ENCODE measurements around the gene THADA.

Gene THADA

DNA sequence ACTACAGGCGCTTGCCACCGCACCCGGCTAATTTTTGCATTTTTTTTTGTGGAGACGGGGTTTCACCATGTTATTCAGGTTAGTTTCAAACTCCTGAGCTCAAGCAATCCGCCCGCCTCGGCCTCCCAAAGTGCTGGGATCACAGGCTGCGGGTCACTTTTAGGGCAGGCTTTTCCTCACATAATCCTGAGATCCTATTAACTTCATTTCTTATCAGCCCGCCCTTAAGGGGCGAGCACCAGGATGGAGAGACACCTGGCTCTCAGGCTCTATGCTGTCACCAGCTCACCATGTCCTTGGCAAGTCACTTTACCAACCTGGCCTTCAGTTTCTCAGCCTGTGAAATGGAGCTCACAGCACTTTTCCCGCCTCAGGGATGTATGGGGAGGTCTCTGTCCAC lies 392.5 kb downstream of the THADA start:
- POLR2A ChIA-PET: interaction anchor here (1.8 kb wide), 1 partner anchor 25 kb away, joined by 4 read pairs; no protein-coding TSS in a partner anchor
- TF ChIP-seq, protein P1, sequence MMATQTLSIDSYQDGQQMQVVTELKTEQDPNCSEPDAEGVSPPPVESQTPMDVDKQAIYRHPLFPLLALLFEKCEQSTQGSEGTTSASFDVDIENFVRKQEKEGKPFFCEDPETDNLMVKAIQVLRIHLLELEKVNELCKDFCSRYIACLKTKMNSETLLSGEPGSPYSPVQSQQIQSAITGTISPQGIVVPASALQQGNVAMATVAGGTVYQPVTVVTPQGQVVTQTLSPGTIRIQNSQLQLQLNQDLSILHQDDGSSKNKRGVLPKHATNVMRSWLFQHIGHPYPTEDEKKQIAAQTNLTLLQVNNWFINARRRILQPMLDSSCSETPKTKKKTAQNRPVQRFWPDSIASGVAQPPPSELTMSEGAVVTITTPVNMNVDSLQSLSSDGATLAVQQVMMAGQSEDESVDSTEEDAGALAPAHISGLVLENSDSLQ (IDR thresholded peaks at IDR 0.05): no peak
- TF ChIP-seq TARDBP (IDR thresholded peaks at IDR 0.05): no peak
- TF ChIP-seq ELF4 (IDR thresholded peaks at IDR 0.05): no peak
- TF ChIP-seq ZNF384 (IDR thresholded peaks at IDR 0.05): no peak
- TF ChIP-seq FOXM1 (IDR thresholded peaks at IDR 0.05; ENCODE audit: borderline replicate concordance): no peak
- no peak for TF ChIP-seq SUZ12 (IDR thresholded peaks at IDR 0.05)
- CTCF ChIA-PET: no interaction called here
- DNase-seq (ENCODE audit: extremely low spot score): no peak

DNA sequence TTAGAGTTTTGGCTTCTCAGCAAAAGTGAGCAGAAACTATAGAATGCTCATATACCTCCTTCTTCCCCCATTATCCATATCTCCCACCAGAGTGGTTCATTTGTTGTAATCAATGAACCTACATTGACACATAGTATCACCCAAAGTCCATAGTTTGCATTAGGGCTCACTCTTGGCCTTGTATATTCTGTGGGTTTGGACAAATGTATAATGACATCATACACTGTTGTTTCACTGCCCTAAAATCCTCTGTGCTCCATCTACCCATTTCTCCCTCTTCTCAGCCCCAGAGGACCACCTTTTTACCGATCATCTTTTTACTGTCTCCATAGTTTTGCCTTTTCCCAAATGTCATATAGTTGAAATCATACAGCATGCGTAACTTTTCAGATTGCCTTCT lies 393.5 kb downstream of the THADA start:
- ChIA-PET CTCF (no interaction called here), POLR2A (no interaction called here)

DNA sequence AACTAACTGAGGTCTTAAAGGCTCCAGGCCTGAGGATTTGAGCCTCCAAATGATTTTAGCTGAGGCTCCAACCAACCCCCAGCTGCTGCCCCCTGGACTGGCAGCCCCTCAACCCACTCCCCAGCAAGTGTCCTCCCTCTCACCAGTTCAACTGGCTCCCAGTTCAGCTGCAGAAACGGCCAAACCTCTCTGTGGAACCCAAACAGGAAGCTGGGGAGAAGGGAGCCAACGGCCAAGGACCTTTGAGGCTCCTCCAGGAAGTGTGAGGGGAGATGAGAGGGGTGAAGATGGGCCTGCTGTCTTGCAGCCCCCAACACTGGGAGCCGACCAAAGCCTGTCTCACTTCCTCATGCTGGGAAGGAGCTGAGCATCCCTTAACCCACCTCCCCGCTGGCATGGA lies 394.3 kb downstream of the THADA start:
- POLR2A ChIA-PET: no interaction called here
- no peak for DNase-seq (ENCODE audit: extremely low spot score)
- TF ChIP-seq BHLHE40 (IDR thresholded peaks at IDR 0.05; ENCODE audit: borderline replicate concordance): no peak
- TF ChIP-seq TARDBP (IDR thresholded peaks at IDR 0.05): no peak
- no peak for TF ChIP-seq FOXK2 (IDR thresholded peaks at IDR 0.05)
- TF ChIP-seq SUZ12 (IDR thresholded peaks at IDR 0.05): no peak
- TF ChIP-seq CTBP1 (IDR thresholded peaks at IDR 0.05; ENCODE audit: borderline replicate concordance): no peak
- TF ChIP-seq, protein P1 (IDR thresholded peaks at IDR 0.05): no peak
- no peak for TF ChIP-seq FOXA1 (IDR thresholded peaks at IDR 0.05)
- no peak for TF ChIP-seq NFRKB (IDR thresholded peaks at IDR 0.05)
- TF ChIP-seq ELF4 (IDR thresholded peaks at IDR 0.05): no peak
- CTCF ChIA-PET: interaction anchor here (0.6 kb wide), 1 partner anchor 84 kb away, joined by 3 read pairs; no protein-coding TSS in a partner anchor

More for the DNA sequence above, 393.5 kb downstream of the THADA start:
- no peak for DNase-seq (ENCODE audit: extremely low spot score)
- TF ChIP-seq HDGF (IDR thresholded peaks at IDR 0.05; ENCODE audit: borderline replicate concordance) (no peak), LEF1 (IDR thresholded peaks at IDR 0.05; ENCODE audit: borderline replicate concordance) (no peak), CTBP1 (IDR thresholded peaks at IDR 0.05; ENCODE audit: borderline replicate concordance) (no peak), SUZ12 (IDR thresholded peaks at IDR 0.05) (no peak), ARNT (IDR thresholded peaks at IDR 0.05) (no peak), FOXK2 (IDR thresholded peaks at IDR 0.05) (no peak), ELF4 (IDR thresholded peaks at IDR 0.05) (no peak), NFRKB (IDR thresholded peaks at IDR 0.05) (no peak), TARDBP (IDR thresholded peaks at IDR 0.05) (no peak), FOXM1 (IDR thresholded peaks at IDR 0.05; ENCODE audit: borderline replicate concordance) (no peak), L3MBTL2 (conservative IDR thresholded peaks at IDR 0.05) (no peak), FOXA1 (IDR thresholded peaks at IDR 0.05) (no peak), ZNF384 (IDR thresholded peaks at IDR 0.05) (no peak), BHLHE40 (IDR thresholded peaks at IDR 0.05; ENCODE audit: borderline replicate concordance) (no peak), SP1 (IDR thresholded peaks at IDR 0.05) (no peak)
- TF ChIP-seq, protein P1 (IDR thresholded peaks at IDR 0.05): no peak

DNA sequence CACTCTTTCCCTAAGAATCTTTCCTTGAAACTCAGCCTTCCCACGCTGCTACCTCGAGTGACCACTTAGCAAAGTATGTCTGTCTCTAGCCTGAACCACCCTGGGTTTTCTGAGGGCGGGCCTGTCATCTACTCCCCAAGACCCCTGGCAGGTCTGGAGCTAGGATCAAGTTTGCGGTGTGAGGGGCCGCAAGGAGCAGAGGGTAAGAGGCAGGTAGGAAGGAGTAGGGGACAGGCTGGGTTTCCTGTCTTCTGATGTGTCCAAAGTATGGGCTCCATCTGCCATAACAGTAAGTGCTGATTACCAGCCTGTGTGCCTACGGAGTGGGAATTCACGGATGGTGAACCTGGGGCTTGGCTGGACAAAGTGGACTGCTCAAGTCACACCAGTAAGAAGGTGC lies 394.8 kb downstream of the THADA start:
- CTCF ChIA-PET: no interaction called here
- DNase-seq (ENCODE audit: extremely low spot score): no peak
- POLR2A ChIA-PET: no interaction called here
- no peak for TF ChIP-seq L3MBTL2 (conservative IDR thresholded peaks at IDR 0.05)
- no peak for TF ChIP-seq FOXM1 (IDR thresholded peaks at IDR 0.05; ENCODE audit: borderline replicate concordance)
- TF ChIP-seq ZNF384 (IDR thresholded peaks at IDR 0.05): no peak
- TF ChIP-seq HDGF (IDR thresholded peaks at IDR 0.05; ENCODE audit: borderline replicate concordance): no peak
- TF ChIP-seq LEF1 (IDR thresholded peaks at IDR 0.05; ENCODE audit: borderline replicate concordance): no peak
- TF ChIP-seq FOXK2 (IDR thresholded peaks at IDR 0.05): no peak
- TF ChIP-seq ELF4 (IDR thresholded peaks at IDR 0.05): no peak
- no peak for TF ChIP-seq NFRKB (IDR thresholded peaks at IDR 0.05)
- TF ChIP-seq BHLHE40 (IDR thresholded peaks at IDR 0.05; ENCODE audit: borderline replicate concordance): no peak
- no peak for TF ChIP-seq CTBP1 (IDR thresholded peaks at IDR 0.05; ENCODE audit: borderline replicate concordance)
- no peak for TF ChIP-seq TARDBP (IDR thresholded peaks at IDR 0.05)
- TF ChIP-seq, protein P1 (IDR thresholded peaks at IDR 0.05): no peak
- no peak for TF ChIP-seq FOXA1 (IDR thresholded peaks at IDR 0.05)
- no peak for TF ChIP-seq ARNT (IDR thresholded peaks at IDR 0.05)
- TF ChIP-seq SUZ12 (IDR thresholded peaks at IDR 0.05): no peak

DNA sequence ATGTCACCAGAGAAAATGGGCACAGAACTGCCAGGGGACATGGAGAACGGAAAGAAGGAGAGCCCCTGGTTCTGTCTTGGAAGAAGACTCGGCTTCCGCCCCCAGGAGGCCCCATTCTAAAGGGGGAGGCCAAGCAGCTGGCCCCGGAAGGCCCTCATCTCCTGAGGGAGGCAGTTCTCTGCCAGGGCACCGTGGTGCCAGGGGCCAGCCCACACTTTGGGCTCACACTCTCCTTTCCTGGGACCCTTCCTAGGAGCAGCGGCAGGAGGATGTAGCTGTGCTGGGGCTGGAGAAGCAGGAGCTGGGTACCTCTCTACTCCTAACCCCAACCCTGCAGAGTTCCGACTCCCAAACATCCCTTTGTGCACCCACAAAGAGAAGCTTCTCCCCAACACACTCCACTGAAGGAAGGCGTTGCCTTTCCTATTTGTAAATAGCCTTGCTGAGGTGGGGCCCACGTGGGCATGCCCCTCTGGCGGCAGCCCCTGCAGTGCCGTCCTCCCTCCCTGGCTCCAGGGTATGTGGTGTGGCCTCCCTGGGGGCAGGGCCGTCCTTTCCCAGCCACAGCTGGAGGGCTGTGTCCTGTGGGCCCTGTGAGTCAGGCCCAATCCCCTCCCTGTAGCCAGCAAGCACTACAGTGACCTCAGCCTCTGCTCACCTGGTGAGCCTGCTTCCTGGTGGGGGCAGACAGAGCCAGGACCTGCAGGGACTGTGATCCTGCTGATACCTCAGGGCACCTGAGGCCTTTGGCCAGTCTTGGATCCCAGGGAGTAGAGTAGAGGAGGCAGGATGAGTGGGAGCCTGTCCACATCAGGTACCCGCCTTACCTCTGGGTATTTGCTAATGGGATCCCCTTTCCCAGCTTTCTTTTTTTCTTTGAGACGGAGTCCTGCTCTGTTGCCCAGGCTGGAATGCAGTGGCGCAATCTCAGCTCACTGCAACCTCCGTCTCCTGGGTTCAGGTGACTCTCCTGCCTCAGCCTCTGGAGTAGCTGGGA lies 396.0 kb downstream of the THADA start:
- CTCF ChIA-PET: no interaction called here
- DNase-seq (ENCODE audit: extremely low spot score): no peak
- POLR2A ChIA-PET: no interaction called here
- TF ChIP-seq FOXA1 (IDR thresholded peaks at IDR 0.05): no peak
- TF ChIP-seq BHLHE40 (IDR thresholded peaks at IDR 0.05; ENCODE audit: borderline replicate concordance): no peak
- TF ChIP-seq HDGF (IDR thresholded peaks at IDR 0.05; ENCODE audit: borderline replicate concordance): no peak
- TF ChIP-seq ARNT (IDR thresholded peaks at IDR 0.05): no peak
- no peak for TF ChIP-seq TARDBP (IDR thresholded peaks at IDR 0.05)
- no peak for TF ChIP-seq FOXK2 (IDR thresholded peaks at IDR 0.05)
- TF ChIP-seq FOXM1 (IDR thresholded peaks at IDR 0.05; ENCODE audit: borderline replicate concordance): no peak
- no peak for TF ChIP-seq L3MBTL2 (conservative IDR thresholded peaks at IDR 0.05)
- TF ChIP-seq CTBP1 (IDR thresholded peaks at IDR 0.05; ENCODE audit: borderline replicate concordance): no peak
- TF ChIP-seq SP1 (IDR thresholded peaks at IDR 0.05): no peak
- no peak for TF ChIP-seq ELF4 (IDR thresholded peaks at IDR 0.05)
- TF ChIP-seq SUZ12 (IDR thresholded peaks at IDR 0.05): no peak
- no peak for TF ChIP-seq NFRKB (IDR thresholded peaks at IDR 0.05)
- TF ChIP-seq ZNF384 (IDR thresholded peaks at IDR 0.05): no peak
- TF ChIP-seq LEF1 (IDR thresholded peaks at IDR 0.05; ENCODE audit: borderline replicate concordance): no peak
- TF ChIP-seq, protein P1 (IDR thresholded peaks at IDR 0.05): no peak
